Adrenal gland (tissue), 12 donors: ENCODE data around the gene ZNF337. TPM values are rescaled to one million over a fixed set of nuclear protein-coding genes. Genes with fewer than 3 reads are reported as not detected.

Experiments
- DNase-seq, 7 donors: peaks; one replicate each; pipeline ENCODE4 v3.0.0-alpha.2; 2019 to 2020
- H3K27ac ChIP-seq, 5 donors: fragments of 200-600 bp; sonication (generic) in 4 of 5; 1 replicate in 3 of 5; 2 replicates in 2 of 5; pipeline versions ENCODE4 v1.5.1 to v1.8.0; 2016 to 2020; ENCODE audit warnings: mild to moderate bottlenecking in 1 of 5
- H3K27me3 ChIP-seq: fragments of 200-600 bp; 2 replicates; pipeline ENCODE4 v1.8.0; 2021
- H3K36me3 ChIP-seq, 2 donors: fragments of 200-600 bp; replicated peaks in 1 of 2; 1 replicate in 1 of 2; 2 replicates in 1 of 2; pipeline versions ENCODE4 v1.5.1 to v1.8.0; 2018 to 2022
- H3K4me1 ChIP-seq, 2 donors: fragments of 200-600 bp; replicated peaks in 1 of 2; 1 replicate in 1 of 2; 2 replicates in 1 of 2; pipeline versions ENCODE4 v1.5.1 to v1.8.0; 2018 to 2021
- H3K4me3 ChIP-seq, 4 donors: fragments of 200-600 bp; sonication (generic) in 3 of 4; one replicate each; pipeline ENCODE4 v1.5.1; 2016 to 2018
- H3K9me3 ChIP-seq, 3 donors: fragments of 200-600 bp; sonication (generic) in 1 of 3; replicated peaks in 1 of 3; 1 replicate in 2 of 3; 2 replicates in 1 of 3; pipeline versions ENCODE4 v1.5.1 to v1.8.0; 2016 to 2021
- POLR2A ChIP-seq, 2 donors: fragments of 450-650 bp; IDR thresholded peaks; one replicate each; pipeline ENCODE4 v1.6.1; 2017; ENCODE audit warnings: antibody characterized with exemption in 2 of 2, mild to moderate bottlenecking in 2 of 2, moderate library complexity in 1 of 2
- WGBS, 4 donors: extraction: QIAGEN DNeasy Blood & Tissue Kit in 2 of 4; methylation state at CpG; one replicate each; pipeline versions ENCODE4 v1.1.5 to v1.1.7; 2013 to 2017; 5-methylcytosine and 5-hydroxymethylcytosine counted together
- intact Hi-C, 2 donors: fragments of 100-400 bp; cut with DNase I; formaldehyde crosslinking; loops; one replicate each; pipeline versions ENCODE4 v1.14.1 to v1.15.0; 2022 to 2023
- polyA plus RNA-seq, 3 donors: library from polyadenylated mRNA; stranded (reverse); fragments of 200-250 nt in 2 of 3; fragments of 350-450 nt in 1 of 3; fragmentation: Illumina TruSeq in 1 of 3; extraction: RNeasy Lipid Tissue Mini Kit (QIAGEN cat#74804) in 1 of 3; gene quantifications; one replicate each; pipeline ENCODE4 v1.2.3, GENCODE V29; 2013 to 2014
- total RNA-seq, 9 donors: library from RNA; depleted of rRNA in 4 of 9; stranded (reverse); fragments of >200 nt in 4 of 9; fragments of 120-200 nt in 1 of 9; fragmentation: NEBNext Ultra II Directional in 1 of 9; extraction: Animal tissue kit (Norgen Biotek cat#: 25700) in 1 of 9; gene quantifications; one replicate each; pipeline versions ENCODE4 v1.1.0 to v1.2.4, GENCODE V29; 2013 to 2023
- TF ChIP-seq, protein P1 (sequence below), 6 experiments: fragments of 450-650 bp in 4 of 6; fragments of 200-600 bp in 2 of 6; sonication (generic) in 1 of 6; IDR thresholded peaks; 1 replicate in 5 of 6; 2 replicates in 1 of 6; pipeline versions ENCODE4 v1.5.1 to v1.8.0; 2016 to 2021; ENCODE audit warnings: antibody characterized with exemption in 6 of 6, mild to moderate bottlenecking in 2 of 6, moderate library complexity in 1 of 6
- donor health status: healthy with polysubstance abuse.
- donor health status: Bipolar disorder and iron deficiency.
- donor health status: DM: yes; HTN: yes; CAD: no.
- donor health status: DM: no; HTN: no; CAD: no.
- donor health status: DM: no; HTN: no; CAD: no.
- donor health status: DM: yes; HTN: yes; CAD: no.

ZNF337 gene
- total and polyA plus RNA-seq, 12 donors, result 7.1 to 29.4 (median 11.8) TPM

DNA sequence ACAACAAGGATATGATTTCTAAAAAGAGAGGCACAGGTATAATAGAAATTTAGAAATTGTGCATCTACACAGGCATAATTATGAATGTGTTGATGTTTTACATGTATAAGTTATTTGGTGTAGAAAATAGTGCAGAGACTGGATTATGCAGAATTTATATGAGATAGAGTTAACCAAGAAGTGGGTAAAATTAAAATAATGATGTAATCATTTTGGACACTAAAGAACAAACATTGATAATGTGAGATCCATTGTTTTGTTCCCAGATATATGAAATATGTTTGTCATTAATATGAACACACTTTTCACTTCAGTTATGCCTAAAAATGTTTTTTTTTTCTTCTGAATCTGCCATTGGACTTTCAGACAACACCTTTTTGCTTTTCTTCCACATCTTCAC, 37.2 kb upstream of the ZNF337 start:
- TF ChIP-seq POLR2A (IDR thresholded peaks at IDR 0.05), result no peak
- TF ChIP-seq, protein P1, sequence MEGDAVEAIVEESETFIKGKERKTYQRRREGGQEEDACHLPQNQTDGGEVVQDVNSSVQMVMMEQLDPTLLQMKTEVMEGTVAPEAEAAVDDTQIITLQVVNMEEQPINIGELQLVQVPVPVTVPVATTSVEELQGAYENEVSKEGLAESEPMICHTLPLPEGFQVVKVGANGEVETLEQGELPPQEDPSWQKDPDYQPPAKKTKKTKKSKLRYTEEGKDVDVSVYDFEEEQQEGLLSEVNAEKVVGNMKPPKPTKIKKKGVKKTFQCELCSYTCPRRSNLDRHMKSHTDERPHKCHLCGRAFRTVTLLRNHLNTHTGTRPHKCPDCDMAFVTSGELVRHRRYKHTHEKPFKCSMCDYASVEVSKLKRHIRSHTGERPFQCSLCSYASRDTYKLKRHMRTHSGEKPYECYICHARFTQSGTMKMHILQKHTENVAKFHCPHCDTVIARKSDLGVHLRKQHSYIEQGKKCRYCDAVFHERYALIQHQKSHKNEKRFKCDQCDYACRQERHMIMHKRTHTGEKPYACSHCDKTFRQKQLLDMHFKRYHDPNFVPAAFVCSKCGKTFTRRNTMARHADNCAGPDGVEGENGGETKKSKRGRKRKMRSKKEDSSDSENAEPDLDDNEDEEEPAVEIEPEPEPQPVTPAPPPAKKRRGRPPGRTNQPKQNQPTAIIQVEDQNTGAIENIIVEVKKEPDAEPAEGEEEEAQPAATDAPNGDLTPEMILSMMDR (IDR thresholded peaks at IDR 0.05), result no peak

DNA sequence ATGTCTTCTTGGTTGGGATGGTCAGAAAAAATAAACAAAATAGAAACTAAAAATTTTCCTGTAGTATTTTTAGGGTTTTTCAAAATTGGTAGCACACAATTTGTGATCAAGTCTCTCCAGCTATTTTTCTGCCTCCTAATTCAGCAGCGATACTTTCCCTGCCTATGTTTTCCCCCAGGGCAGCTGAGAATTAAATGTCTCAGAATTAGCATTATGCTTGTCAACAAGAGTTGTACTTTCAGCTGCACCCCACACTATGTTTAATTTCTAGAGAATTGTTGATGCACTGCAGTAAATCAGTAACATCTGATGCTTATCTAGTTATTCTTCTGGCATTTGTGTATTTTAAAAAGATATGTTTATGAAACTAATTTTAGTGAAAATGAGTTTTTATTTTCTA, 34.2 kb upstream of the ZNF337 start:
- no peak for TF ChIP-seq POLR2A (IDR thresholded peaks at IDR 0.05)
- TF ChIP-seq, protein P1 (IDR thresholded peaks at IDR 0.05), result no peak
- intact Hi-C loops, result no loop called here

More for the DNA sequence above, 37.2 kb upstream of the ZNF337 start:
- no peaks in the 10 kb centered on the region for H3K27me3 ChIP-seq
- no peak overlapping the region for H3K27ac ChIP-seq
- H3K4me3 ChIP-seq, result no peak overlapping the region
- no peaks in the 10 kb centered on the region for H3K36me3 ChIP-seq
- DNase-seq, result no peak
- intact Hi-C loops, result no loop called here
- no peaks in the 10 kb centered on the region for H3K9me3 ChIP-seq
- no peaks in the 10 kb centered on the region for H3K4me1 ChIP-seq

DNA sequence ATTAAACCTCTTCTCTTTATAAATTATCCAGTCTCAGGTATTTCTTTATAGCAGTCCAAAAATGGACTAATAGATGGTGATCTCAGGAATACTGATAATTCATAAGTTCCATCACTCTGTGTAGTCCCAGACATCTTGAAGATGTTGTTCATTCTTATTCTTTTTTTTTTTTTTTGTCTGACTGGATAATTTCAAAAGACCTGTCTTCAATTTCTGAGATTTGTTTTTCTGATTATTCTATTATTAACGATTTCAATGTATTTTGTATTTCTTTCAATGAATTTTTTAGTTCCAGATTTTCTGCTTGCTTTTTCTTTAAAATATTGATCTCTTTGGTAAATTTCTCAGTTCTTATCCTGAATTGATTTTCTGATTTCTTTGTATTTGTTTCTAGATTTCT, 29.7 kb upstream of the ZNF337 start:
- TF ChIP-seq POLR2A (IDR thresholded peaks at IDR 0.05), result no peak
- TF ChIP-seq, protein P1 (IDR thresholded peaks at IDR 0.05), result no peak
- no peak for DNase-seq
- Histone ChIP-seq H3K27me3 (no peaks in the 10 kb centered on the region), H3K4me3 (no peak overlapping the region), H3K9me3 (peaks cover 0 to 21% (median 10%) of the 10 kb centered on the region in 3 donors), H3K4me1 (no peaks in the 10 kb centered on the region), H3K27ac (no peak overlapping the region), H3K36me3 (no peaks in the 10 kb centered on the region)
- intact Hi-C loops, result no loop called here
- WGBS, 4 donors, result 88 to 97% (median 93%) methylated on average over 1 of the region's 1 CpG

More for the DNA sequence above, 34.2 kb upstream of the ZNF337 start:
- Histone ChIP-seq H3K9me3 (peaks cover 0 to 12% (median 0%) of the 10 kb centered on the region in 3 donors), H3K27ac (no peak overlapping the region), H3K4me1 (no peaks in the 10 kb centered on the region), H3K4me3 (no peak overlapping the region), H3K36me3 (no peaks in the 10 kb centered on the region), H3K27me3 (no peaks in the 10 kb centered on the region)
- DNase-seq, result no peak
- WGBS, 4 donors, result 77 to 91% (median 83%) methylated on average over 1 of the region's 1 CpG

DNA sequence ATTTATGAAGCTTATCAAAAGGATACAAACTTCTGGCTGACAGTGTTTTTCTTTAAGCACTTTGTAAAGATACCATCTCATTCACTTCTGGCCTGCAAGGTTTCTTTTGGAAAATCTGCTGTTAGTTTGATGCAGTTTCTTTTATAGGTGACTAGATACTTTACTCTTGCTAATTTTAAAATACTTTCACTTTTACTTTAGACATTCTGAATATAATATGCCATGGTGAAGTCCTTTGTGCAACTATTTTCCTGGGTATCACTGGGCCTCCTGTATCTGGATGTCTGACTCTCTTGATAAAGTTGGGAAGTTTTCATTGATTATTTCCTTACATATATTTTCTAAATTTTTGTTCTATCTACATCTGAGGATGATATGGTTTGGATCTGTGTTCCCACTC, 29.0 kb upstream of the ZNF337 start:
- H3K27ac ChIP-seq, result no peak overlapping the region
- DNase-seq, result no peak
- H3K4me3 ChIP-seq, result no peak overlapping the region
- no peaks in the 10 kb centered on the region for H3K36me3 ChIP-seq
- no peaks in the 10 kb centered on the region for H3K4me1 ChIP-seq
- no peaks in the 10 kb centered on the region for H3K27me3 ChIP-seq
- peaks cover 0 to 21% (median 10%) of the 10 kb centered on the region in 3 donors for H3K9me3 ChIP-seq
- intact Hi-C loops, result no loop called here
- TF ChIP-seq, protein P1 (IDR thresholded peaks at IDR 0.05), result no peak
